Measurements from ENCODE around the gene GNAZ. TPM values are rescaled to one million over a fixed set of nuclear protein-coding genes. Genes with fewer than 3 reads are reported as not detected.

Gene GNAZ
- total and polyA plus RNA-seq, 2 of the 8 experiments (the other 6 are each of a cell fraction or from before 2014, with no cell fraction given), result 6.6 to 9.6 TPM

DNA sequence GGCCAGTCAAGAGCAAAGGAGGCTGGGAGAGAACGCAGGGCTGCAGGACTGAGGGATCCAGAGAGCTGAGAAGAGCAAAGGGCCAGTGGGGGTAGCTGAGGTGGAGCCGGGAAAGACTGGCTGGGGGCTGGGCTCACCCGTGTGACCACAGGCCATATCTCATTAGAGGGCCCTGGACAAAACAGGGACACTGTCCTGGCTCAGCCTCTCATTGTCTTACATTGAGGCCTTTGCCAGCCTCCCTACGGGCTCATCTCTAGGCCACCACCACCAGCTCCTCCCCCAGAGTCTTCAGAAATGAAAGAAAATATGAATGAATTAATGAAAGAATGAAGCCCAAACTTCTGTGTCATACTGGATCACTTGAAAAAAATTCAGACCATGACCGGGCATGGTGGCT, 84.1 kb downstream of the GNAZ start:
- Histone ChIP-seq H2AFZ (ENCODE audit: low read length) (no peak overlapping the region), H2BK5ac (ENCODE audit: low read depth, low read length) (peak overlapping the region; percentile 10; the same call in 1 of the 2 replicates), H3K56ac (replicated peaks; ENCODE audit: insufficient read length, low read depth, low read length) (no peak overlapping the region), H3K23ac (ENCODE audit: insufficient read length) (no peak overlapping the region), H4K8ac (ENCODE audit: extremely low read depth, insufficient read depth, low read length) (peak overlapping the region; percentile 22; the same call in 1 of the 2 replicates), H2BK15ac (ENCODE audit: low read length) (no peak overlapping the region), H3K18ac (ENCODE audit: extremely low read depth, low read length) (no peak overlapping the region), H4K5ac (ENCODE audit: insufficient read length, low read depth, low read length) (no peak overlapping the region), H3K4me1 (replicated peaks in 1 of 4; ENCODE audit: control insufficient read depth in 3 of 4, insufficient read depth in 4 of 4, low read length in 3 of 4) (peaks cover 0 to 28% (median 13%) of the 10 kb centered on the region in 4 experiments; a peak in 5 of 7 replicates), H4K91ac (replicated peaks; ENCODE audit: insufficient read length, low read length) (peak overlapping the region; percentile 52), H3K27ac (ENCODE audit: low read depth, low read length) (no peak overlapping the region), H2BK120ac (replicated peaks; ENCODE audit: low read depth, low read length) (no peak overlapping the region), H2BK12ac (ENCODE audit: low read depth, low read length) (0 out of 2 replicates have a peak overlapping the region, but pooled peaks have one; percentile 71), H4K20me1 (replicated peaks in 1 of 2; ENCODE audit: control insufficient read depth in 1 of 2, insufficient read depth in 2 of 2, low read length in 2 of 2) (no peaks in the 10 kb centered on the region), H3K9ac (replicated peaks in 1 of 4; ENCODE audit: extremely low read depth in 1 of 4, low read depth in 3 of 4, low read length in 3 of 4) (no peak overlapping the region), H3K23me2 (ENCODE audit: low read depth, low read length) (no peaks in the 10 kb centered on the region), H3K4me2 (ENCODE audit: insufficient read depth in 1 of 2, low read depth in 2 of 2, low read length in 2 of 2) (no peak overlapping the region), H3K4ac (replicated peaks; ENCODE audit: insufficient read length, low read depth, low read length) (no peak overlapping the region), H3K36me3 (ENCODE audit: control insufficient read depth in 2 of 4, insufficient read depth in 4 of 4, low read length in 3 of 4) (no peaks in the 10 kb centered on the region), H2BK20ac (ENCODE audit: low read length) (no peak overlapping the region), H3K4me3 (ENCODE audit: extremely low read depth in 1 of 4, insufficient read depth in 2 of 4, low read depth in 3 of 4, low read length in 4 of 4) (no peak overlapping the region), H3K9me3 (ENCODE audit: insufficient read depth in 2 of 2, low read depth in 1 of 2, low read length in 1 of 2) (no peaks in the 10 kb centered on the region), H3K14ac (ENCODE audit: insufficient read length) (no peak overlapping the region), H3K79me2 (ENCODE audit: control insufficient read depth in 1 of 2, insufficient read depth in 2 of 2, low read length in 2 of 2) (no peaks in the 10 kb centered on the region), H3K79me1 (ENCODE audit: low read depth, low read length) (no peaks in the 10 kb centered on the region), H2AK5ac (ENCODE audit: low read depth, low read length) (no peak overlapping the region), H3K27me3 (replicated peaks in 1 of 4; ENCODE audit: control insufficient read depth in 3 of 4, extremely low read depth in 1 of 4, insufficient read depth in 3 of 4, low read length in 3 of 4) (no peaks in the 10 kb centered on the region)
- 84% methylated on average over 5 of the region's 5 CpGs; no CpG with 5 or more reads in 1 of the 2 experiments for WGBS, 2 experiments (ENCODE audit: extremely low coverage in 1 of 2, insufficient coverage in 1 of 2, insufficient read length in 1 of 2, insufficient replicate concordance in 2 of 2, low coverage in 1 of 2, low lambda C conversion rate in 2 of 2, missing lambda C conversion rate in 1 of 2)
- CTCF ChIA-PET (ENCODE audit: partially characterized antibody), result interaction anchor here (1.1 to 4.7 kb wide), 7 partner anchors 8 to 144 kb away, joined by 3 to 49 read pairs (median 6); partner anchors contain the start of genes RAB36 and RSPH14
- DNase-seq (ENCODE audit: low read depth in 1 of 2, low spot score in 2 of 2) (no peak), FAIRE-seq (no peak)
- POLR2A ChIA-PET (ENCODE audit: partially characterized antibody), result no interaction called here
- no peak for TF ChIP-seq RNF2 (IDR thresholded peaks at IDR 0.05; ENCODE audit: borderline replicate concordance, low read depth, low read length, missing control alignments, poor library complexity, severe bottlenecking)
- no peak for TF ChIP-seq EP300 (IDR thresholded peaks at IDR 0.05; ENCODE audit: borderline replicate concordance in 1 of 2, low read depth in 2 of 2, low read length in 2 of 2)
- TF ChIP-seq SIRT6 (IDR thresholded peaks at IDR 0.05; ENCODE audit: low read length), result no peak
- TF ChIP-seq, protein P1, sequence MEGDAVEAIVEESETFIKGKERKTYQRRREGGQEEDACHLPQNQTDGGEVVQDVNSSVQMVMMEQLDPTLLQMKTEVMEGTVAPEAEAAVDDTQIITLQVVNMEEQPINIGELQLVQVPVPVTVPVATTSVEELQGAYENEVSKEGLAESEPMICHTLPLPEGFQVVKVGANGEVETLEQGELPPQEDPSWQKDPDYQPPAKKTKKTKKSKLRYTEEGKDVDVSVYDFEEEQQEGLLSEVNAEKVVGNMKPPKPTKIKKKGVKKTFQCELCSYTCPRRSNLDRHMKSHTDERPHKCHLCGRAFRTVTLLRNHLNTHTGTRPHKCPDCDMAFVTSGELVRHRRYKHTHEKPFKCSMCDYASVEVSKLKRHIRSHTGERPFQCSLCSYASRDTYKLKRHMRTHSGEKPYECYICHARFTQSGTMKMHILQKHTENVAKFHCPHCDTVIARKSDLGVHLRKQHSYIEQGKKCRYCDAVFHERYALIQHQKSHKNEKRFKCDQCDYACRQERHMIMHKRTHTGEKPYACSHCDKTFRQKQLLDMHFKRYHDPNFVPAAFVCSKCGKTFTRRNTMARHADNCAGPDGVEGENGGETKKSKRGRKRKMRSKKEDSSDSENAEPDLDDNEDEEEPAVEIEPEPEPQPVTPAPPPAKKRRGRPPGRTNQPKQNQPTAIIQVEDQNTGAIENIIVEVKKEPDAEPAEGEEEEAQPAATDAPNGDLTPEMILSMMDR (IDR thresholded peaks at IDR 0.05; ENCODE audit: control extremely low read depth in 1 of 3, insufficient read depth in 1 of 3, low read depth in 1 of 3, low read length in 3 of 3), result no peak
- no peak for TF ChIP-seq CHD2 (IDR thresholded peaks at IDR 0.05; ENCODE audit: low read length)
- no peak for TF ChIP-seq JUN (IDR thresholded peaks at IDR 0.05; ENCODE audit: low read depth, low read length)
- no peak for TF ChIP-seq RBBP5 (IDR thresholded peaks at IDR 0.05; ENCODE audit: borderline replicate concordance, low read depth, low read length)
- TF ChIP-seq SIX5 (IDR thresholded peaks at IDR 0.05; ENCODE audit: low read depth, low read length), result no peak
- TF ChIP-seq BCL11A (IDR thresholded peaks at IDR 0.05; ENCODE audit: low read depth in 2 of 2, low read length in 2 of 2), result no peak
- TF ChIP-seq CBX5 (IDR thresholded peaks at IDR 0.05; ENCODE audit: low read depth, low read length), result no peak
- TF ChIP-seq TBP (IDR thresholded peaks at IDR 0.05; ENCODE audit: low read depth, low read length), result no peak
